CD4-positive, alpha-beta T cell treated with Interleukin-4 for 4 hours (primary cell): ENCODE results near the gene NEUROD2.

Experiments
- DNase-seq: peaks from one replicate; pipeline ENCODE4 v3.0.0-alpha.2; 2020

NEUROD2 gene

DNA sequence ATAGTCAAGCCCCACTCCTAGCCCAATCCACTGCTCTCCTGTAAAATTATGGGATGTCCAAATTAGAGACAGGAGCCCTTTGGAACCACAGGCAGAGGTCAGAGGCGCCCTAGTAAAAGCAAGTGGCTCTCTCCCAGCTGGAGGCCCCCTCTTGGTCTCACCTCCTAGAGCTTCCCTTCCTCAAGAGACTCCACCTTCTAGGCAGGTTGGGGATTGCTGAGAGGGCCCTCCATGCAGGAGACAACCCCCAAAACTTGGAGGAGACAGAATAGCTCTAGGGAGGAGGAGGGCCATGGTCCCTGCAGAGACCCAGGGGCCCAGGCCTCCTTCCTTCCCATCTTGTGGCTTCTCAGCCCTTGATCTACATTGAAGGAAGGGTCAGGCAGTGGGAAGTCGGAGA lies 29.4 kb downstream of the NEUROD2 start:
- DNase-seq, result no peak

DNA sequence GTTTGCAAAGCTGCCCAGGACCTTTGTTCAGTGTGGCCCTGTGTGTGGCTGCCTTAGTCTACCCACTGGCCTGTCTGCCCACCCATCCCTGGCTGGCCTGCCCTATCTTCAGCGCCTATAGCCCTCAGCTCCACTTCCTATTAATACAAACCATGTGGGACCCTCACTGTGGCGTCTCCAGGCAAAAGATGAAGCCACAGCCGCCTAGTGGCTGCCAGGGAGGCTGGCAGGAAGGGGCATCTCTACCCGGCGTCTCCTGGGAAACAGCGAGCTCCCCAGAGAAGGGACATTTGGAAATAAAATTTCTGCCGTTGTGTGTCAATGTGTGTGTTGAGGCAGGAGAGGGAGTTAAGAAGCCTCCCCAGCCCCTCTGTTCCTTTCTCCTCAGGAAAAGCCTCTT lies 31.5 kb downstream of the NEUROD2 start:
- DNase-seq, result no peak

DNA sequence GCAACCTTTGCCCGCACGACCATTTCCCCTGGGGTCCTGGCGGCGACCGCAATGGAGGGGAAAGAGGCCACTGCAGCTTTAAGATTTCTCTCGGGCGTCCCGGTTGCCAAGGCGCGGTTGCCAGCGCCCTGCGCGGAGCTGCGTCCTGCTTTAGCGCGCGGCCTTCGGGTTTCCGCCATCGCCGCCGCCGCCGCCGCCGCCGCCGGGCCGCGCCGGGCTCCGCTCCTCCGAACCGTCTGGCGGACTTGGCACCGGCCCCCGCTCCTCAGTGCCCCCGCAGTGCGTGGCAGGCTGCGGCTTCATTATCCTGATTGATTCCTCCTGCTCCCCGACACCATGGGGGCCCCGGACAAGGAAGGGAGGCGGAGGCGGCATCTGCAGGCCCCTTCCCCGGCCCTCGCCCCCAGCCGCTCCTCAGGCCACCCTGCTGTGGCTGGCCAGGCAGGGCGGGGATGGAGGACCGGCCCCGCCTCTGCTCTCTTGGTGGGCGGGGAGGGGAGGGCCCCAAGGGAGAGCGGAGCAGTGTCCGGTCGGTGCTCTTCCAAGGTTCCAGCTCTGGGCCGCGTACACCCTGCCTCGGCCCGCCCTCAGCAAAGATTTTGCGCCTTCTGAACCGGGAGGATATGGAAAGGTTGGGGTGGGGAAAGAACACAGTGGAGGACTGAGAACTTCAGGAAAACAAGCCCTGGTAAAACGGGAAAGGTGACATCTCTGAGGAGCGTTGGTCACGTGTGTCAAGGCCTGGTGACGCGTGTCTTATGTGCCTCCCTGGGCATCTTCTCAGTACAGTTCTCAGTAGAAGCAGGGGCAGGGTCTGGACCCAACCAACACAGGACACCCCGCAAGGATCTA lies 34.0 kb downstream of the NEUROD2 start:
- no peak for DNase-seq

DNA sequence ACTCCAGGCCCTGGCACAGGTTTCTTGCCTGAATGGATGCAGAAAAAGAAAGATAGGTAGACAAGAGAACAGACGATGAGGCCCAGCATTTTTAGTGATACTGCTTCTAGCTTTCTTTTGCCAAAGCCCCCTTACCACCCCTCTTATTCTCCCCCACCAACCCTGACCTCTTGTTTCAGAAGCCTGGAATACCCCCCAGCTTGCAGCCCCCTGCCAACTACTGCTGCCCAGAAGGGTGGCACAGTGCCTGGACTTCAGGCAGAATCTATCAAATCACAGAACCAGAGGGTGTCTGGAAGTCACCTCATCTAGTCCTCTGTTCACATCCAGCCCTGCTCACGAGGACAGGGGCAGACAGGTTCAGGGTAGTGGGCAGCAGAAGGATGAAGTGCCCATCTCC lies 35.6 kb downstream of the NEUROD2 start:
- no peak for DNase-seq

DNA sequence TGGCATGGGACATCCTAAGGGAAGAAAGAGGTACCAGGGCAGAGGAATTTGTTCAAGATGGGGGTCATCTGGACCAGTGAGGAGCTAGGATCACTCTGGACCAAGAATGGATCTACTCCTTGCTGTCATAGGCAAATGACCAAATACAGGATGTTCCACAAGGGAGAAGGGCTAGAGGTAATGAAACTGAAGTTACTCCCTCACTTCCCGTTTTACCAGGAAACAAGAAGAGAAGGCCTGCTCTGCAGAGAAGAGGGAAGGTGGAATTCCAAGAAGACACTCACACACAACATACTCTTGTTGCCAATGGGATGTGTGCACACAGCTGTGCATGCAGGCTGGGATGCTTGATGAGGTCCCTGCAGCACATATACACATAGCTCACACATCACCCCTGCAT lies 38.6 kb downstream of the NEUROD2 start:
- DNase-seq, result no peak

- DNase-seq, result no peak
Observed at GRCh38 chr17:39568702-39569101, 39.0 kb downstream of the NEUROD2 start.

- DNase-seq, result no peak
Observed at GRCh38 chr17:39566094-39566850, 41.4 kb downstream of the NEUROD2 start.

GRCh38 chr17:39564211-39564848 lies 43.4 kb downstream of the NEUROD2 start:
- no peak for DNase-seq

DNA sequence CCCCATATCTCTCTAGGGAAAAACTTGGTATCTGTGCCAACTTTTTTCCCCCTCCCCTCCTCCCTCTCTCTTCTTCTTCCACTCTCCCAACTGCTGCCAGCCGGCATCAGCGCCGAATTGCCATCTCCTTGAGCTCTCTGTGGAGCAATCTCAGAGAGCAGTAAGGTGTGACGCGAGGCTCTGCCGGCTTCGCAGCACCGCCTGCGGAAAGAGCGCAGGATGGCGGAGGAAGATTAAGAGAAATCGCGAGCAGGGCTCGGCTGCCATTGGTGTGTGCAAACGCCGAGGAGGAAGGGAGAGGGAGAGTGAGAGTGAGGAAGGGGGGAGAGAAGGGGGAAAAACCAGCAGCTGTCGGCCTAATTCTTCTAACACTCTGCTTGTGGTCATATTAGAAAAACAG lies 44.2 kb downstream of the NEUROD2 start:
- DNase-seq, result no peak

DNA sequence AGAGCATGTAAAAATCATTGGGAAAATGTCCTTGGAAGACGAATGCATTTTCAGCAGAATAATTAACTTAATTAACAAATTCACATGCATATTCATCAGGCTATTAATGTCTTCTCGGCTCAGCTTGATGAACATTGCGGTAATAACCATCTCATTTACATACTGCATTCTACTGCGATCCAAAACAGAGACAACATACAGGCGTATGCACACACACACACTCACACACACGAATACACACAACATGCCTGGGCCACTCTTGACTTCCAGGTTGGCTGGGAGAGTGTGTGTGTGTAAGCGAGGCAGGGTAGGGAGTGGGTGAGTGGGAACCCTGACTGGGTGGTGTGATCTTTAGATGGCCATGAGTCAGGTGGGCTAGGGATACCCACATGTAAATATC lies 44.7 kb downstream of the NEUROD2 start:
- no peak for DNase-seq

GRCh38 chr17:39562395-39562794 lies 45.3 kb downstream of the NEUROD2 start:
- no peak for DNase-seq

GRCh38 chr17:39556423-39556822 lies 51.3 kb downstream of the NEUROD2 start:
- no peak for DNase-seq

DNA sequence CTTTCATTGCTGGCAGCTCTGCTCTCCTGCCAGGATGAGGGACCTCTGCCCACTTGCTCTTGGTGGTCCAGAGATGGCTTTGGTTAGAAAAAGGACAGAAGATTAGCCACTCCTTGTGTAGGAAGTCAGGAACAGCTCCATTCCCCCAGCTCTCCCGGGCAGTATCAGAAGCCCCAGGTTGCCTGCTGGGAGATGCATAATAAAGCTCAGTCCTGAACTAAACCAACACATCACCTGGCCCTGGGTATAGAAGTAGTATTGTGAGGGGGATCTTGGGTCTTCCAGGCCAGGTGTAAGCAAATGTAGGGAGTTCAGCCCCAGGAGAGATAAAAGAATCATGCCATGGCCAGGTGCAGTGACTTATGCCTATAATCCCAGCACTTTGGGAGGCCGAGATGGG lies 52.4 kb downstream of the NEUROD2 start:
- no peak for DNase-seq
